Muscle of leg (tissue), 11 donors: ENCODE results near the gene PTCD2. TPM values are rescaled to one million over a fixed set of nuclear protein-coding genes. Genes with fewer than 3 reads are reported as not detected.
A peak's percentile ranks its signal among the peaks of the same experiment; 100 is the strongest.

ENCODE experiments used
- DNase-seq: peaks from one replicate; pipeline ENCODE4 v3.0.0; 2013
- H3K27ac ChIP-seq: one replicate; pipeline ENCODE4 v1.5.1; 2013; ENCODE audit warnings: mild to moderate bottlenecking, low read length, control low read depth
- H3K27me3 ChIP-seq: one replicate; pipeline ENCODE4 v1.6.1; 2013; ENCODE audit warnings: low read length; ENCODE audit not compliant: control insufficient read depth, insufficient read depth
- H3K36me3 ChIP-seq: one replicate; pipeline ENCODE4 v1.6.1; 2013; ENCODE audit warnings: low read length; ENCODE audit not compliant: control insufficient read depth, insufficient read depth
- H3K4me1 ChIP-seq: one replicate; pipeline ENCODE4 v1.6.1; 2013; ENCODE audit warnings: low read length; ENCODE audit not compliant: control insufficient read depth, insufficient read depth
- H3K4me3 ChIP-seq: one replicate; pipeline ENCODE4 v1.5.1; 2013; ENCODE audit warnings: low read length, control low read depth
- H3K9me3 ChIP-seq: replicated peaks from 2 replicates; pipeline ENCODE4 v1.6.1; 2013; ENCODE audit warnings: low read depth, low read length; ENCODE audit not compliant: control insufficient read depth
- WGBS: methylation state at CpG from one replicate; pipeline ENCODE4 v1.1.5; 2013; ENCODE audit warnings: missing lambda C conversion rate; ENCODE audit not compliant: insufficient coverage; 5-methylcytosine and 5-hydroxymethylcytosine counted together
- polyA plus RNA-seq, 8 donors: library from polyadenylated mRNA; unstranded; fragments of 120-200 nt; gene quantifications; one replicate each; pipeline versions ENCODE4 v1.2.1 to v1.2.3, GENCODE V29; 2013; ENCODE audit warnings: inconsistent platforms in 1 of 8, low replicate concordance in 1 of 8; ENCODE audit not compliant: insufficient read length in 8 of 8, insufficient read depth in 1 of 8
- total RNA-seq: library from RNA; stranded (reverse); fragments of 120-200 nt; gene quantifications from one replicate; pipeline ENCODE4 v1.2.4, GENCODE V29; 2013

The PTCD2 gene
- total and polyA plus RNA-seq, 9 donors, result 6.2 to 8.8 (median 7.8) TPM

- Histone ChIP-seq H3K4me3 (no peak overlapping the region), H3K27me3 (no peaks in the 10 kb centered on the region), H3K27ac (no peak overlapping the region), H3K4me1 (peaks cover 19% of the 10 kb centered on the region), H3K36me3 (peaks cover 26% of the 10 kb centered on the region), H3K9me3 (no peaks in the 10 kb centered on the region)
- no CpG with 5 or more reads among the region's 1 CpG for WGBS
- DNase-seq, result no peak
Measured at GRCh38 chr5:72363166-72363802, 43.1 kb downstream of the PTCD2 start.

- no peak for DNase-seq
- Histone ChIP-seq H3K4me3 (no peak overlapping the region), H3K27me3 (no peaks in the 10 kb centered on the region), H3K27ac (no peak overlapping the region), H3K9me3 (no peaks in the 10 kb centered on the region), H3K36me3 (peaks cover 22% of the 10 kb centered on the region), H3K4me1 (peaks cover 19% of the 10 kb centered on the region)
- WGBS, result no CpG with 5 or more reads among the region's 1 CpG
Measured at GRCh38 chr5:72364171-72364570, 44.0 kb downstream of the PTCD2 start.

GRCh38 chr5:72364951-72365350, 44.8 kb downstream of the PTCD2 start:
- H3K27ac ChIP-seq, result no peak overlapping the region
- H3K27me3 ChIP-seq, result no peaks in the 10 kb centered on the region
- no peak overlapping the region for H3K4me3 ChIP-seq
- DNase-seq, result no peak
- 60% methylated on average over 3 of the region's 4 CpGs for WGBS
- H3K9me3 ChIP-seq, result no peaks in the 10 kb centered on the region
- peaks cover 18% of the 10 kb centered on the region for H3K36me3 ChIP-seq
- peaks cover 21% of the 10 kb centered on the region for H3K4me1 ChIP-seq

GRCh38 chr5:72366324-72366976, 46.3 kb downstream of the PTCD2 start:
- Histone ChIP-seq H3K36me3 (peaks cover 12% of the 10 kb centered on the region), H3K4me1 (peaks cover 25% of the 10 kb centered on the region), H3K27ac (no peak overlapping the region), H3K9me3 (no peaks in the 10 kb centered on the region), H3K4me3 (no peak overlapping the region), H3K27me3 (no peaks in the 10 kb centered on the region)
- WGBS, result 0% methylated on average over 1 of the region's 7 CpGs
- DNase-seq, result peak; percentile 92

- Histone ChIP-seq H3K4me3 (no peak overlapping the region), H3K27me3 (no peaks in the 10 kb centered on the region), H3K36me3 (peaks cover 2% of the 10 kb centered on the region), H3K4me1 (peaks cover 23% of the 10 kb centered on the region), H3K9me3 (no peaks in the 10 kb centered on the region), H3K27ac (no peak overlapping the region)
- WGBS, result no CpG with 5 or more reads among the region's 1 CpG
- DNase-seq, result no peak
Measured at GRCh38 chr5:72368271-72368670, 48.1 kb downstream of the PTCD2 start.

- no CpG with 5 or more reads among the region's 1 CpG for WGBS
- no peak overlapping the region for H3K4me3 ChIP-seq
- H3K27me3 ChIP-seq, result no peaks in the 10 kb centered on the region
- H3K36me3 ChIP-seq, result peaks cover 2% of the 10 kb centered on the region
- H3K9me3 ChIP-seq, result peaks cover under 1% of the 10 kb centered on the region
- peaks cover 22% of the 10 kb centered on the region for H3K4me1 ChIP-seq
- no peak for DNase-seq
- H3K27ac ChIP-seq, result no peak overlapping the region
Measured at GRCh38 chr5:72369301-72369700, 49.1 kb downstream of the PTCD2 start.

GRCh38 chr5:72369711-72370110, 49.5 kb downstream of the PTCD2 start:
- H3K9me3 ChIP-seq, result peaks cover 4% of the 10 kb centered on the region
- DNase-seq, result no peak
- WGBS, result no CpG with 5 or more reads among the region's 3 CpGs
- peaks cover 2% of the 10 kb centered on the region for H3K36me3 ChIP-seq
- no peaks in the 10 kb centered on the region for H3K27me3 ChIP-seq
- no peak overlapping the region for H3K4me3 ChIP-seq
- peaks cover 20% of the 10 kb centered on the region for H3K4me1 ChIP-seq
- no peak overlapping the region for H3K27ac ChIP-seq

GRCh38 chr5:72372331-72372730, 52.2 kb downstream of the PTCD2 start:
- Histone ChIP-seq H3K4me3 (no peak overlapping the region), H3K4me1 (peaks cover 21% of the 10 kb centered on the region), H3K27me3 (no peaks in the 10 kb centered on the region), H3K36me3 (no peaks in the 10 kb centered on the region), H3K9me3 (peaks cover 4% of the 10 kb centered on the region), H3K27ac (no peak overlapping the region)
- DNase-seq, result no peak
- WGBS, result no CpG with 5 or more reads among the region's 1 CpG

- peaks cover 26% of the 10 kb centered on the region for H3K4me1 ChIP-seq
- no peaks in the 10 kb centered on the region for H3K27me3 ChIP-seq
- H3K9me3 ChIP-seq, result peaks cover 4% of the 10 kb centered on the region
- WGBS, result 80% methylated on average over 3 of the region's 4 CpGs
- H3K27ac ChIP-seq, result no peak overlapping the region
- H3K36me3 ChIP-seq, result no peaks in the 10 kb centered on the region
- DNase-seq, result no peak
- no peak overlapping the region for H3K4me3 ChIP-seq
Measured at GRCh38 chr5:72372923-72373322, 52.8 kb downstream of the PTCD2 start.

- Histone ChIP-seq H3K9me3 (peaks cover 4% of the 10 kb centered on the region), H3K27ac (no peak overlapping the region), H3K36me3 (no peaks in the 10 kb centered on the region), H3K4me1 (peaks cover 43% of the 10 kb centered on the region), H3K4me3 (no peak overlapping the region), H3K27me3 (no peaks in the 10 kb centered on the region)
- WGBS, result no CpG with 5 or more reads among the region's 3 CpGs
- no peak for DNase-seq
Measured at GRCh38 chr5:72374844-72375243, 54.7 kb downstream of the PTCD2 start.
